Right atrium auricular region (tissue), 2 donors: ENCODE data around the gene PWP1. TPM values are rescaled to one million over a fixed set of nuclear protein-coding genes. Genes with fewer than 3 reads are reported as not detected.

ENCODE experiments used
- DNase-seq: peaks from one replicate; pipeline ENCODE4 v3.0.0-alpha.2; 2019; ENCODE audit warnings: low spot score
- H3K27ac ChIP-seq, 2 donors: fragments of 200-600 bp; sonication (generic); 1 replicate in 1 of 2; 2 replicates in 1 of 2; pipeline ENCODE4 v1.5.1; 2016 to 2019
- H3K27me3 ChIP-seq, 2 donors: fragments of 200-600 bp; sonication (generic); one replicate each; pipeline versions ENCODE4 v1.5.1 to v1.6.0; 2017 to 2019
- H3K36me3 ChIP-seq: fragments of 200-600 bp; sonication (generic); one replicate; pipeline ENCODE4 v1.5.1; 2016
- H3K4me1 ChIP-seq, 2 donors: fragments of 200-600 bp; sonication (generic); one replicate each; pipeline versions ENCODE4 v1.5.1 to v1.6.0; 2017 to 2019
- H3K4me3 ChIP-seq, 2 donors: fragments of 200-600 bp; sonication (generic); 1 replicate in 1 of 2; 2 replicates in 1 of 2; pipeline ENCODE4 v1.5.1; 2017 to 2019; ENCODE audit warnings: mild to moderate bottlenecking in 1 of 2, moderate library complexity in 1 of 2
- H3K9me3 ChIP-seq, 2 donors: fragments of 200-600 bp; sonication (generic); one replicate each; pipeline ENCODE4 v1.5.1; 2019
- total RNA-seq, 2 donors: library from RNA; depleted of rRNA; stranded (reverse); fragments of >200 nt; gene quantifications; one replicate each; pipeline ENCODE4 v1.1.0, GENCODE V29; 2016
- TF ChIP-seq, protein P1 (sequence below), 2 donors: fragments of 200-600 bp; sonication (generic); IDR thresholded peaks; one replicate each; pipeline ENCODE4 v1.5.1; 2019; ENCODE audit warnings: antibody characterized with exemption in 2 of 2

The PWP1 gene
- 10 to 100 TPM; 22.2 to 49.1 TPM for total RNA-seq

DNA sequence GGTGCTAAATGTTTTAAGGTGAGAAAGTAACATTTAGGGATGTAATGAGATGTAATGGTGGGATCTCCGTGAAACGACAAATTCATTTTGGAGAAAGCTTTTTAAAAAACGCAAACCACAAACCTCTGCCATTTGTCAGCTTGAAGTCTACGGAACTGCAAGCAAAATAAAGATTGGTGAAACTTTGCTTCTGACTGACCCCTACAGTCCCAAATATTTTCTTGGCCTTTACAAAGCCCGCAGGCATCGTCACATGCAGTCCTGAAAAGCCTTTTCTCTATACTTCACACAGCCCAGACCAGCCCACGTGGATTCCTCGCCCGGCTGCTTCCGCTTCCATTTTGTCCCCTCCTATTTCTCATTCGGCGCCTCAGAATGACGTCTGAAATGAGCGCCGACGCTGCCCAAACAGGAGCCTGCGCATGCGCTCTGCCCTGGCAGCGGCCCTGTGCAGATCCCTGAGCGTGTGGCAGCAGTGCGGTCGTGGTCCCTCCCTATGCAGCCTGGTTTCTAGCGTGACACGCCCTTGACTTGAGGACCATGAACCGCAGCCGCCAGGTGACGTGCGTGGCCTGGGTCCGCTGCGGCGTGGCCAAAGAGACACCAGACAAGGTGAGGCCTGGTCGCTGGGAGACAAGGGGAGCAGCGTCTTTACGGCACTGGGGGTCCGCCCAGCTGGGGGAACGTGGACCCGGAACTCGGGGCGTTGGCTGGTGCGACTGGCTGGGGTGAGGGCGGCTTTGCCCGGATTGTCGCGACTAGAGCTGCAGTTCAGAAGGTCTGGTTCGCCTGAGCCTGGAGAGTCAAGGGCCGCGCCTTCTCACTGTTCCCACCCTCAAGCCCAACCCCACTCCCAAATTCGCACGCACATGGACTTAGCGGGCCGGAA, at the start of gene PWP1:
Gene PWP1, plus strand, starts transcription at position 440 of the 889 bp plus-strand sequence. Its CDS starts 101 bp downstream, at position 541.
- Histone ChIP-seq H3K27ac (peak within 1 kb of the TSS; percentile 55 to 76), H3K9me3 (no peaks in the 10 kb centered on the region), H3K36me3 (peaks cover 23% of the 10 kb centered on the region), H3K4me1 (peaks cover 0 to 20% of the 10 kb centered on the region in 2 donors), H3K27me3 (no peaks in the 10 kb centered on the region), H3K4me3 (peak within 1 kb of the TSS; percentile 83 to 96)
- DNase-seq: peak; percentile 94
- TF ChIP-seq, protein P1, sequence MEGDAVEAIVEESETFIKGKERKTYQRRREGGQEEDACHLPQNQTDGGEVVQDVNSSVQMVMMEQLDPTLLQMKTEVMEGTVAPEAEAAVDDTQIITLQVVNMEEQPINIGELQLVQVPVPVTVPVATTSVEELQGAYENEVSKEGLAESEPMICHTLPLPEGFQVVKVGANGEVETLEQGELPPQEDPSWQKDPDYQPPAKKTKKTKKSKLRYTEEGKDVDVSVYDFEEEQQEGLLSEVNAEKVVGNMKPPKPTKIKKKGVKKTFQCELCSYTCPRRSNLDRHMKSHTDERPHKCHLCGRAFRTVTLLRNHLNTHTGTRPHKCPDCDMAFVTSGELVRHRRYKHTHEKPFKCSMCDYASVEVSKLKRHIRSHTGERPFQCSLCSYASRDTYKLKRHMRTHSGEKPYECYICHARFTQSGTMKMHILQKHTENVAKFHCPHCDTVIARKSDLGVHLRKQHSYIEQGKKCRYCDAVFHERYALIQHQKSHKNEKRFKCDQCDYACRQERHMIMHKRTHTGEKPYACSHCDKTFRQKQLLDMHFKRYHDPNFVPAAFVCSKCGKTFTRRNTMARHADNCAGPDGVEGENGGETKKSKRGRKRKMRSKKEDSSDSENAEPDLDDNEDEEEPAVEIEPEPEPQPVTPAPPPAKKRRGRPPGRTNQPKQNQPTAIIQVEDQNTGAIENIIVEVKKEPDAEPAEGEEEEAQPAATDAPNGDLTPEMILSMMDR (IDR thresholded peaks at IDR 0.05): peak in 1 of 2 donors; percentile 17

DNA sequence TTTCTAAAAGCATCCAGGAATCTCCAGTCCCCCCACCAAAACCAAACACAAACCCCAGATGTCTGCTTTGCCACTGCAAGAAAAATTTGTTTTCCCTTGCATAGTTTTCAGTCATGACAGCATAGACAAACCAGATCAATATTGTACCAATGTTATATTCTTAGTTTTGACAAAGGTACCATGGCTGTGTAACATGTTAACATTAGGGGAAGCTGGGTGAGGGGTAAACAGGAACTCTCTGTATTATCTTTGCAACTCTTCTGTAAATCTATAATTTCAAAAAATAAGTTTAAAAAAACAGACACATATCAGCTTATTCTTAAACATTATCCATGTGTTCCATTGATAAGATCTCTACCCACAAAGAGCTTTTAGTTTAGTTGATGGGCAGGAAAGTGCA, 44.4 kb upstream of the PWP1 start:
- Histone ChIP-seq H3K4me1 (no peaks in the 10 kb centered on the region), H3K9me3 (no peaks in the 10 kb centered on the region), H3K27me3 (no peaks in the 10 kb centered on the region), H3K4me3 (no peak overlapping the region), H3K36me3 (no peaks in the 10 kb centered on the region), H3K27ac (no peak overlapping the region)
- TF ChIP-seq, protein P1 (IDR thresholded peaks at IDR 0.05): no peak
- DNase-seq: no peak

DNA sequence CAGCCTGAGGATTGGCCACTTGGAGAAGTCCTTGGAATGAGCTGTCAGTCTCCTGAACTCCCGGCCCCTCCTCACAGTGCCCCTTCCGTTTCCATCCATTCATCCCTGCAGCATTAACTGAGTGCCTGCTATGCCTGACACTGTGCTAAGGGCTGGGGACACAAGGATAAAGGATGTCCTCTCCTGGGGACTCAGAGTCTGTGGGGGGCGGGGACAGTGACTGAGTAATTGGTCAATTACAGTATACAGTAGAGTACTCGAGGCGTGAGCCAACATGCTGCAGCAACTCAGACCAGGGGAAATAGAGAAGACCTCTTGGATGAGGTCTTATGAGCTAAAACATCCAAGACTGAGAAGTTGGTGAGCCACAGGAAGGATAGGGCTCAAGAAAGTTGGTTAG, 43.4 kb upstream of the PWP1 start:
- H3K4me3 ChIP-seq: no peak overlapping the region
- H3K9me3 ChIP-seq: no peaks in the 10 kb centered on the region
- DNase-seq: no peak
- no peaks in the 10 kb centered on the region for H3K36me3 ChIP-seq
- no peak overlapping the region for H3K27ac ChIP-seq
- H3K4me1 ChIP-seq: no peaks in the 10 kb centered on the region
- no peaks in the 10 kb centered on the region for H3K27me3 ChIP-seq
- TF ChIP-seq, protein P1 (IDR thresholded peaks at IDR 0.05): no peak

DNA sequence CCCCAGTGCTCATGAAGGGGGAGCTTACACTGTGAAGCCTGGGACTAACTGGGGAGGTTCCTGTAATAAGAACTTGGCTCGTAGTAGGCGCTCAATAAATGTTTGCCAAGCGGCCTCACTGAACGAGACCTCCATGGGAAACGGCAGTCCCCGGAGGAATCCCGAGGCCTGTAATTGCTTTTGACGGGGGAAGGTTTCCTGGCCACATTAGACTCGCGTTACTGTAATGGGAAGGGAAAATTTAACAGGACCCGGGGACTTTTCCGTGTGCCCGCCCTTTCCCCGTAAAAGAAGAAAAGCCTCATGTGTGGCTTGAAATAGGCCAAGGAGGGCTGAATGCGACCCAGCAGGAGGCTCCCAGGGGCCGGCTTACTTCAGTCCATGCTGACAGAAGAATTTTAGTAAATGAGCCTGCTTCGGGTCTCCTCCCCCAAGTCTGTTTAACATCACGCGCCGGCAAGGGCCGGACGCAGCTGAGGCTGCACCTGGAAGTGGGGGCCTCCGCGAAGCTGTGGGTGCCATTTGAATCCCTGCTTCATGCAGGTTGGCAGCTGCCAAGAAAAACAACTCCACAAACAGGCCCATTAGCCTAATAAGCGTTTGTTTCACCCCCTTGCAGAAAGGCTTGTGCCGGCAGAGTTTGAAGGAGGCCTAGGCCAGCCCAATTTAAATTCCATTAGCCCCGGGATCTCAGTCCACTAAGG, 39.8 kb upstream of the PWP1 start:
- no peak for DNase-seq
- Histone ChIP-seq H3K27ac (no peak overlapping the region), H3K4me3 (no peak overlapping the region), H3K36me3 (no peaks in the 10 kb centered on the region), H3K4me1 (no peaks in the 10 kb centered on the region), H3K9me3 (no peaks in the 10 kb centered on the region), H3K27me3 (no peaks in the 10 kb centered on the region)
- TF ChIP-seq, protein P1 (IDR thresholded peaks at IDR 0.05): no peak

DNA sequence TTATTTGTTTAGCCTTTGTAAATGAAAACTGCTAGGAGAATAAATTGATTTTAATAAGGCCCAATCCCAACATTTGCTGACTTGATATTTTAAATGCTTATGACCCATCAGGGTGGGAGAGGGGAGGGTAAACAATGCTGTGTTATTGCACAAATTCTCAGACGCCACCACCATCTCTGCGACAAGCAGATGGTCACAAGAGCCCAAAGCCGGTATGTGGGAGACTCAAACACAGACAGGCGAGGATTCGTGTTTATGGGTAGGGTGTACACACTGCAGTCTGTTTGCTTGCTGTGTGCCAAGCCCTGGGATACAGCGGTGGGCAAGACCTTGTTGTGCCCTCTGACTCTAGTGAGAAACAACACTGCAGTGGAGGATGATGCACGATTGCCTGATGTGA, 39.2 kb upstream of the PWP1 start:
- H3K9me3 ChIP-seq: no peaks in the 10 kb centered on the region
- H3K27me3 ChIP-seq: no peaks in the 10 kb centered on the region
- TF ChIP-seq, protein P1 (IDR thresholded peaks at IDR 0.05): no peak
- no peaks in the 10 kb centered on the region for H3K36me3 ChIP-seq
- DNase-seq: no peak
- H3K27ac ChIP-seq: no peak overlapping the region
- no peaks in the 10 kb centered on the region for H3K4me1 ChIP-seq
- no peak overlapping the region for H3K4me3 ChIP-seq
